Activated CD4-positive, alpha-beta T cell treated with anti-CD3 and anti-CD28 coated beads for 4 hours (primary cell): ENCODE measurements around the gene GNAQ.

Experiments used
- DNase-seq, 2 donors: peaks; one replicate each; pipeline ENCODE4 v3.0.0-alpha.2; 2020

GNAQ gene

DNA sequence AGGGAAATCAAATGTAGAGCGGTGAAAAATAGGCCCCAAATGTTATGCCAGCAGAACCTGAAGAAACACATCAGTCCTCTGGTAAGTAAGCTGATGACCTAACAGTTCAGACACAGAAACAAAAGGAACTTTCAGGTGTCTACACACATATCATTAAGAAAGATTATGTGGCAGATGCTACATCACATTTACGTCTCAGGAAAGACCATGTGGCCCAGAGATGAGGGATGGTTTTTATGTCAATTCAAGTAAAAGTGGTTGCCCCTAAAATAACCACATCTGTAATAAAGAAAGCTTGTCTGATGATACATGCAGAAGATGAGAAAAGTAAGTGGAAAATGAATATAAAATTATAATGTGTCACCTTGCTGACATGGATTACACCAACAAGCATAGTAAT lies 31.4 kb downstream of the GNAQ start:
- DNase-seq = no peak

DNA sequence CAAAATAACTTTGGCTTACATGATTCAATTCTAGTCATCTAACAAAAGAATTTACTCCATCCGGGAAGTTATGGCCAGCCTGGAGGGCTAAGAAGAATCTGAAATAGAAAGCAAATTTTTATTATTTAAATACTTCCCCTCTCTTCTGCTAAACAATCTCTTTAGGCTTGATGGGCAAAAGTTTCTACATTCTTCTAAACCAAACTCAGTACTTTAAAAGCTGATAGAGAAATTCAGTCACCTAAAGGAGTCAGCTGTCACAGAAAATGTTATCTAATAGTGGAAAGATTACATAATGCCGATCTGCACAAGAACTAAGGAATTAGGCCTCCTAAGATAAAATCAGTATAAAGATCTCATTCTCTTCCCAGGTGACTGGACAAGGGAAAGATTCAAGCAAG lies 32.4 kb downstream of the GNAQ start:
- DNase-seq = no peak

DNA sequence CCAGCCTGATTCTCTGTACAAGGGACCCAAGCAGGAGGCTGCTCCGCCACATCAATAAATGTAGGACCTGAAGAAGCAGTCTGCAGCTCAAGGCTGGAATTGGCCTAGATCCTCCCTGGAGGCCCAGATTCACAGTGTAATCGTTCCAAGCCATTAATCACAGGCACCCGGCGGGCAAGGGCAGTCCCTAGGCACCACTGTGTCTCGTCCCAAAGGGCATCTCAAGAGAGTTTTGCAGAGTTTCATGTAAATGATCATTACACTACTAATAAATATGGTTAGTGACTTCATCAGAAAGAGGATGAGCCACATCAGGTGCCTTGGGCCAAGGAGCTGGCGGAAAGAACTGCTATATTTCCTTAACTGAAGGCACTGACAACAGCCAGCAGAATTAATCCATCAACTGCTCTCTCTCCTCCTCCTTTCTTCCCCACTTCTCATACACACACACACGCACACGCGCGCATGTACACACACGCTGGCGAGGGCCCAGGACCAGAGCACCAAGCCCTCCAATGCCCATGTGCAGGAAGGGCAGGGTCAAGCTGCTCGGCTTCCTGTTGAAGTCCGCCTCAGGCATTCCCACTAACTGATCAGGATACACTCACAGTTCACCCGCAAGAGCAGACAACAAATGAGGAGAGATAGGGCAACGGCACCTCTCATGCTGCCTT lies 33.9 kb downstream of the GNAQ start:
- DNase-seq = no peak

DNA sequence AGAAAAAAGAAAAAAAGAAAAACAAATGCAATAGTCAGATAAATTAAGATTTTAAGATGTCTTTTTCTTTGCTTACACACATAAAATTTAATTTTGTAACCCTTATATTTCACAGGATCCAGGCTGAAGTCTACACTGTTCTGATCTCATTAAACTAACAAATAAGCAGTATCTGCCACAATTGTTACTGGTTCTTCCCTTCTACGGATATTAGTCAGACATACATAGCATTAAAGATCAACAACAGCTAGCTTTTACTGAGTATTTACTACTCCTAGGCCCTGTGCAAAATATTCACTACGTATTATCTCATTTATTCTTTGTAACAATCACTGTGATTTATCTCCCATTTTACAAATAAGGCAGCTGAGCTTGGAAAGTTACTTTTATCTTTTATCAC lies 34.9 kb downstream of the GNAQ start:
- no peak for DNase-seq

DNA sequence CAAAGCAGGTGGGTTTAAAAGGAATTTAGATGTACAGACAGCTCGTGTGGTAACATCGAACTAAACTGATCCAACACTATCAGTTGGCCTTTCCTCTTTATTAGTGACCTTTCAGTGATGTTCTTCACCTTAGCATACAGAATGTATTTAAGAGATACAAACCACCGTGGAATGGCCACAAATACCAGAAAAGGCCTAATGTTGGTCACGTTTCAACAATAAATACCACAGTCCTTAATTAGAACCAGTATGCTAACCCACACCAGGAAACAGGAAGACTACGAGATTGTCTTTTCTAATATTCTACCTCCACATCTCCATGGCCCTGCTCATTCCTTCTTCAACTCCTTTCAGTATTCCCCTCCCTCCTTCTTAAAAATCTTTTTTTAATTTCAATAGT lies 40.4 kb downstream of the GNAQ start:
- DNase-seq = no peak

DNA sequence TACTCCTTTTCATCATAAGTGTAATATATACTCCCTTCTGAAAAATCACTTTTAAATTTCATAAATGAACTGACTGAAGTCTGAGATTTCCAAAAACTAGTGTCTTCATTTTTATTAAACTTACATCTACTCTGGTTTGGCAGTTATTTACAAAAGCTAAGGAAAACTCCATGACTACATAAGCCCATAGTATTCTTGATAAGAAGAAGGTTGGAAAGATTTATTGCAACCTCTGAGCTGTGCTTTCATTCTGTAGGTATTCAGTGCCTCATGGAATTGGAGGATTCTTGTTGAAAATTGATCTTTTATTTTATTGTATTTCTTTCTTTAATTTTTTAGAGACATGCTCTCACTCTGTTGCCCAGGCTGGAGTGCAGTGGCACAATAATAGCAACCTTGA lies 41.7 kb downstream of the GNAQ start:
- DNase-seq = no peak

DNA sequence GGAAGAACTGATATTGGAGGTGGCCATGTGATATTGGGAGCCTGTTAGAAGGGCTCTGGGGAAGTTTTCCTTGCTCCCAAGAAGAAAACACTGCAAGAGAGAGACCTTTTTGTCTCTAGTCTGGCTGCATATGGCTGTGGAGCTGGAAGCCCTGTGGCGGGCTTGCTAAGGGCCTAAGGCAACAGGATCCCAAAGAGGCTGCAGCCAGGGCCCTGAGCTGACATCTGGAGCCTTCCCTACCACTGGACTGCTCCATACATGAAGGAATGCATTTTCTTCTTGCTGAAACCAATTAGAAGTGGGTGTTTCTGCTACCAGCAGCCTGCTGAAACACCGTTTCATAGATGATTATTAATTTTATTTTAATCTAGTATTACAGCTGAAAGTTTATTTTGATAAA lies 42.2 kb downstream of the GNAQ start:
- no peak for DNase-seq

DNA sequence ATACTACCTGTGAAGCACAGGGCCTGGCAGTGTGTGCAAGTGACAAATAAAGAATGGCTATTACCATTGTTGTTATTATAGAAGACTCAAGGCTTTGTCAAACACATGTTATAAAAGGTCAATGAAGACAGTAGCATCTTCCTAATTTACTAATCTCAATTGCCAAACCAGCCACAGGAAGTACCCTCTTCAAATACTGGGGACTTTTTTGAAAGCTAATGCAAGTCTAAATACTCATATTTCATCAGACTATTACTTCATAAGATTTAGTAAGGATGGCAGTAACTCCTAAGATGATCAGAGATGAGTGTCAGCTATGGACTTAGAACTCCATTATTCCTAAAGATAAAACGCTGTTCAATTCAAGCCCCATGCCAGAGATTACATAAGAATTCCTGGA lies 43.0 kb downstream of the GNAQ start:
- DNase-seq = no peak

DNA sequence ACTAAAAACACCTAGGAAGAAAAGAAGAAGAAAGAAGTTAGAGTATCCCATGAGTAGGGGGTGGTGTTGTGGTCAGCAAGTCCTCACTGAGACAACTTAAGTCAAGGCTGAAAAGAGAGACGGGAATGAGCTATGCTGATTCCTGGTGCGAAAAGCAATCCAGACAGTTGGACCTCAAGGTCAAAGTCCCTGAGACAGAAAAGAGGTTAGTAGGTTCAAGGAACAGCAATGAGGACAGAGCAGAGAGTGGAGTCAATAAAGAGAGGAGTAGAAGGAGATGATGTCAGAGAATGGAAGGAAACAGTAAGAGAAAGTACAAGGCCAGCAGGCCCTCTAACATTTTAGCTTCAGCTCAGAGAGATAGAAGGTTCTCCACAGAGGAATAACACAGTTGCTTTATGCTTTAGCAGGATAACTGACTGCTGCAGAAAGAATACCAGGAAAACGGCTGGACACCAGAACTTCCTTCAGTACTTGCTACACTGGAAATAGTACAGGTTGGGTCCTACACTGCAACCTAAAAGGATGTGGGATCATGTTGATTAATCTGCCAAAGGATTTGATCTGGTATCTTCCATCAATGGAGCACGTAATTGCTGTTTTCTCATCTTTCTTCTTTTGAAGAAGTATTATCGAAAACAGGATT lies 43.6 kb downstream of the GNAQ start:
- DNase-seq = no peak

DNA sequence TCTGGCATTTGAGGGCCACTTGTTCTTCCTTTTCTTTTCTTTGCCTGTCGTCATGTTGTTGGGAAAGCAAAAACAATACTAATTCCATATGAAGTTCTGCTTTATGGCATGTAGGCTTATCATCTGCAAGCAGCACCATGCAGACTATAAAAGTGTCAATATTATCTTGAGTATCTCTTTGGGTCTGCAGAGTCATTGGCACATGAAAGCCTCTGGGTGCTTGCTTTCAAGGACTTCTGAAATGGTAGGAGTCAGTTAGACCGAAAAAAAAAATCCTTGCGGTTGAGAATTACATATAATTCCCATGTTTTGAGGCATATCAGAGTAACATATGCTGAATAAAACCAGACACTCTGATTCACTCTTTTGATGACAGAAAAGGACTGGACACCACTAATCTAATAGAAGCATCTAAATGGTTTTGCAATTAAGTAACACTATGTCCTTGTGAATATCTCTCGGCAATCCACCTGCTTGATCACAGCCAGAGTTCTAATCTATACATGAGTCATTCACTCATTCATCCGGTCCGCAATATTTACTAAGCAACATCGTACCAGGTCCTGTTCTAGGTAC lies 44.4 kb downstream of the GNAQ start:
- DNase-seq = no peak

DNA sequence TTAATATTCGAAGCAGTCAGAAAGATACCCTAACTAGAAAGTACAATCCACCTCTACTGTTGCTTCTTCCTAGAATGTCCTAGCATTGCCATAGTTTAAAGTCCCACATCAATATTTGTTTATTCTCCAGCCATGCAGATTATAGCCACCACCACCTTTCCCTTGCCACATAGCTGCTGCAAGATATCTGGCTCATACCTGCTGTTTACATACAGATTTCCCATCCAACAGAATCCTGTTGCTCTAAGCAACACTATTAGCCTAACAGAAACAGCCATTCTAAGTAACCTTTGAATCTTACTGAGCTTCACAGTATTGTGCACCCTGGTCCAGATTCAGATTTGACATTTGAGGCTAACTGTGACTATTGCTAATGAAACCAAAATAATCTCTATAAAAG lies 45.6 kb downstream of the GNAQ start:
- no peak for DNase-seq

DNA sequence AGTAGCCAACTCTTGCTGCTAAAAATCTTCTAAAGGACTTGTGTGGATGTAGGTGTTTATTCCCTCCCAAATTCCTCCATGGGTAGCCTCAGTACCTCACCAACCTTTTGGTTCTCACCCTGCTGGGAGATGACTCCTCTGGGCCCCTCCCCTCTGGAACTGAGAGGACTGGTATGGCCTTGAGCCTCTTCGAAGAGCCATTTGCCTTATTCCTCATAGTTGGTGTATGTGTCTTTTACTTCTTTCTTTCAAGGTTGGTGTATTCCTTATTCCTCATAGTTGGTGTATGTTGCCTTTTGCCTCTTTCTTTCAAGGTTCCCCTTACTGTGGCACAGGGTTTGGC lies 48.3 kb downstream of the GNAQ start:
- DNase-seq = no peak

DNA sequence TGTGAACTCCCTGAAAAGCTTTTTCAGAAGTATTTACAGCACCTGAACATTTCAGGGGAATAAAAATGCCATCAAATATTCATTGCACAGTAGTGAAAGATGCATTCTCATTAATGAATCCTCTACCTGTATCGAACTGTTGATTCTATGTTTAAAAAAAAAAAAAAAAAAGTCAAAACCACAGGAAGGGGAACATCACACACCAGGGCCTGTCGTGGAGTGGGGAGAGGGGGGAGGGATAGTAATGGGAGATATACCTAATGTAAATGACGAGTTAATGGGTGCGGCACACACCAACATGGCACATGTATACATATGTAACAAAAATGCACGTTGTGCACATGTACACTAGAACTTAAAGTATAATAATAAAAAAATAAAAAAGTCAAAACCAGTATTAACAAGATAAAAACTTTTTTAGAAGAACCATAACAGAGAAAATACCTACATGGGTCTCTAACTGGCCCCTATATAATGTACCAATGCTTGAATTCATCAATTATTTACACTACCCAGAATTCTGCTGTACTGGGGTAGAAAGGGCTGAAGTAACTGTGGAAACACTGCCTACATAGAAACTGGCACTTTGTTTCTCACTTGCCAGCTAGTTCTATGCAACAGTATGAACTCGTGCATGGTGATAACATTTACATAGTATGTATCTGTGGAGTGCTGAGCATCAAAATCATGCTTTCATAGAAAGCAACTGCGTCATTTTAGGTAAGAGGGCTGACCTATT lies 48.9 kb downstream of the GNAQ start:
- no peak for DNase-seq

DNA sequence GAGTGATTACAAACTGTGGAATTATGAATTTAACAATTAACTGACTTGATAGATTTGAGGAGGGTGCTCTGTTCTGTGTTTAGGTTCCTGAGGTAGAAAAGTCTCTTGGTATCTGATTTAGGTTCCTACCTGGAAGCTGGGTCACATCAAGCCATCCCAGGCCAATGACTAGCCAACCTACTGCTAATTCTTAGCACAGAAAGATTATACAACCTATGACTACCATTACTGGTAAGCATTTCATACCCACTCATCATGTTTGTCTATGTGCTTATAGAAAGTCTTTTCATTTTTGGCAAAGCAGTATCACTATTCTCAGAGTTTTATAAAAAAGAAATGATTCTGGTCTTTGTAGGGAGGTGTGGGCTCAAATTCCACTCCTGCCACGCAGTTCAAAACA lies 49.7 kb downstream of the GNAQ start:
- no peak for DNase-seq

DNA sequence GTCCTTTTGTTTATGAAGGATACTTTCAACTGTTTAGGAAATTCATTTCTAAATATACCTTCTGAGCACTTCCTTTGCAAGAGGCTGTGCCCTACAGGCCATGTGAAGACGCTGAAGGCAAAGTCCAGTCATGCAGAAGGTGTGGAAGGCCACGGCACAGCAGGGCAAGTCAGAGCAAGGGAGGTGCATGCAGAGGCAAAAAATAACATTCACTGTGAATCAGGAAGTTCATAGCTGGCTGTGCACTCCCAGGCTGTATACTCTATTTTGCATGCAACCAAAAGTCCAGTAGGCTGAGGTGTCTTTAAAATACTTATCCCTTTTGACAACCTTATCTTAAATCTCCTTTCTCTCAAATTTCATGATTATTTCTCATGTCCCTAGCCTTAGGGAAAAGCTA lies 50.3 kb downstream of the GNAQ start:
- no peak for DNase-seq

DNA sequence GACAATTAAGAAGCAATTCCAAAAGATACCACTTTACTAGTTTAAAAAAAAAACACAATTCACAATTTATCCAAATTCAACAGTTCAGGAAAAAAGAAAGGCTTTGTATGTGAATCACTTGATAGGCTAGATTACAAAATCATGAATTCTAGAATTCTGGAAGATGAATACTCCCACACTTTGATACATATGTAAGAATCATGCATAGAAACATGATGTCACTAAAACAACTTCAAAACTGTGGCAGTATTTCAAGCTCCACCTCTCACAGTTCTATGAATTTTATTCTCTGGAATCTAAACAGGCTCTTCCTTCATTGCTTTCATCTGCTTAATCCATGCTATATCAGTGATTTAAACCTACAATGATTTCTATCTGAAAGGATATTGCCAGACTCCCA lies 51.0 kb downstream of the GNAQ start:
- no peak for DNase-seq

DNA sequence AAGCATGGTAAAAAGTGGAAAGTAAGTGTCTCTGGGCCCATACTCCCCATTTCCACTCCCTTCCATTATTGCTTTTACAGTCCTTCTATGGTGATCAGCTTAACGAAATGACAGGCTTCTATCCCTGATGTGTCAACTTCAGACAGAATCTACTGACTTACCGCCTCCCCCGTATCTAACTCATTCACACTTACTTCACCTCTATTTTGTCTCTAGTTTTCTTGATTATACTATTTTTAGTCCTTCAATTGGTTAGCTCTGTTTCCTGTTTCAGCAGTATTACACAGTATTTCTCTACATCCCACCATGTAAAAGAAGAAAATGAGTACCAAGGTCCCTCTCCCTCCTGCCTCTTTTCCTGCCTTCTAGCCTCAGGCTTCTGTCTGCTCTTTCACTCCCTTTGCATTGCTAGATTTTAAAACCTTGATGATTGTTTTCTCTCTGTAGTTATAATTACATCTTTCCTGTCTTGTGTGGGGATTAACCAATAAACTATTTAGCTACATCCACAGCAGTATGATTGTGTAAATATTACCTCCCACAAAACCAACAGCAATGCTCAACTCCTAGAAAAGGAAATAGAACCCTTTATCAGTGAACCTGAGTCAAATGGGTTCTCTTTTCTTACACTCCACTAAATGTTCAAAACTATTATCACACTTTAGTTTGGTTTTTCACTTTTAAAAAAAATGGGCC lies 53.4 kb downstream of the GNAQ start:
- DNase-seq = no peak

DNA sequence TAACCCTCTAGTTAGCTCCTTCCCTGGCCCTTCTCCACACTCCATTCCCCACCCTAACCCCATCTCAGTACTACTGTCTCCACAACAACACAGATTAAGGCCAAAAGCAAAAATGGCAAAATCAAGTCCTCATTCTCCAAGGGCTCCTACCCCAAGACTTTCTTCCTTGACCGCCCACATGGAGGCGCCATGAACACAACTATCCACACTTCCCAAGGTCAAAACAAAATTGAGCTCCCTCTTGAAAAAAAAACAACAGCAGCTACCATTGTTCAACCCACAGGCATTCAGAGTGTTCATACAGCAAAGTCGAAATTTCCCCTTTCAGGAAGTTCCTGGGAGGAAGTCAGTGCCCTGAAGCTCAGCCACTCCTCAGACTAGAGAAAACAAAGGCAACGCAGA lies 54.4 kb downstream of the GNAQ start:
- peak; percentile 34 to 49 for DNase-seq

DNA sequence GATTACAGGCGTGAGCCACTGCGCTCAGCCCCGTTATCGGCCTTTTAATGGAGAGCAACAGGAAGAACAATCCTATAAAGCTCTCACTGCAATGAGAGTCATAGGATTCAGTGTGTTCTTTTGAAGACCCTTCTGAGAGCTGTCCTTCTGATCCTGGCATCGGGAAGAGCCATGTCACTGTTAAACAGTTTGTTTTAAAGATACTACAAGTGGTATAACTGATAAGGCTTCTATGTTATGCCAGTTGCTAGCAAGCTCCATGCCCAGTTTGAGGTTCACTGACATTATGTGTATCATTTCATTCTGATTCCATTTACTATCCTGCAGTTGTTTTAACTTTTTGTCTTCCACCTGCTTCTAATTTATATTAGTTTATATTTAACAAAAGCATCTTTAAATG lies 55.8 kb downstream of the GNAQ start:
- DNase-seq = no peak

DNA sequence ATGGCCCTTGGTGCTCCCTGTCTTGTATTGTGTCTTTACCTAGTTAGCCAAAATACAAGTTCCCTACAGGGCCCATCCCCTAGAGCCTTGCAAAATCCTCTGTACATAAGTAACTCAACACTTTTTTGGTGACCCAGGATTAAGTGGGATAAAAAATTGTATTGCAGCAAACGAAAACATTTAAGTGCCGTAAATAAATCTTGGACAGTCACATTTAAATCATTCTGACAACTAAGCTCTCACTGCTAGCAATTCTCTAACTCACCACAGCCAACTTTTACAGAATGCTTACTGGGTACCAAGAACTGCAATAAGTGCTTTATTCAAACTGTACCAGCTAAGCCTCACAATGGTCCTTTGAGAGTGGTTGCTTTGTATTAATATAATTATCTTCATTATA lies 56.6 kb downstream of the GNAQ start:
- no peak for DNase-seq

DNA sequence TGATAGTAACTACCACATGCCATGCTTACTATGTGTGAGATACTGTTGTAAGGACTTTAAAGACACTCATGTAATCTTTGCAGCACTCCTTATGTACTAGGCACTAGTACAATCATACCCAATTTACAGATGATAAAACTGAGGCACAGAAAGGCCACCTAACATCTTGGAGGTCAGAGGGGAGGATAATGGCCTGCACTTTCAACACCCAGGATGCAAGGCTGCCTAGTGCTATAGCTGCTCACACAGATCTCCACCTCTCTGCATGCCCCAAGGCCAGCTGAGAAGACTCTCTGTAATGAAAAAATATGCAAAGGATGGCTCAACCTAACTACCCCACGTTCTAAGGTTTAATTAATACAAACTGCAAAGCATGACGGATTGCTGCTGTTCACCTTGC lies 57.2 kb downstream of the GNAQ start:
- no peak for DNase-seq

DNA sequence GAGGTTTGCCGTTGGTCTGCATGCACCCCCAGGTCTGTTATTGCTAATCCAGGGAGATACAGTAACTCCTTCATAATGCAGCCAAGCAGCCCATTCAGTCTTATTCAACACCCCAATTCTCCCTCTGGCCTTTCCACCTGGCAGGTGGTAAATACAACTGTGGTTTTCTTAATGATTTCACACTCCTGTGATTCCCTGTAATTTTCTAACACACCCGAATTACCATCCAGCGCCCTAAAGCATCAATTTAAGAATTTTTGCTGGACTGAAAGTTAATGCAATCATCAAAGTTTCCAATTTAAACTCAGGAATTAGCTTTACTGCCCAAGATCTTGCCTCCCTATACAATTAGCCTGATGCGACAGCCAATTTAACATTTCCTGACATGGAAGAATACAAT lies 62.5 kb downstream of the GNAQ start:
- no peak for DNase-seq

DNA sequence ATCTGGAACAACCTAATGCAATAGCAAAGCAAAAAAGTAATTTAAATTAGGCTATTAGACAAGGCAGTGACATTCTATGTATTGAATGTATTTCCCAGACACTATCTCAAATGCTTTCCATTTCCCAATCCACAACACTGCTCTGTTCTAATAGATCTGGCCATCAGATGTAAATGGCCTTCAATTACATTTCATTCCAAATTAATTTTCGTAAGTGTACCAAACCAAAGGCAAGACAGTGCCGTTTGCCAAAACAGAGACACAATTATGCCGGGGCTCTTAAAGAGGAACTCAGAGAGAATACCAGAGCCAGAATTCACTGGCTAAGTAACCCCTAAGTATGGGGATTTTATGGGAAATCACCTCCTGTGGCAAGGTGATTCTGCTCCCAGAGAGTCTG lies 63.1 kb downstream of the GNAQ start:
- DNase-seq = no peak

DNA sequence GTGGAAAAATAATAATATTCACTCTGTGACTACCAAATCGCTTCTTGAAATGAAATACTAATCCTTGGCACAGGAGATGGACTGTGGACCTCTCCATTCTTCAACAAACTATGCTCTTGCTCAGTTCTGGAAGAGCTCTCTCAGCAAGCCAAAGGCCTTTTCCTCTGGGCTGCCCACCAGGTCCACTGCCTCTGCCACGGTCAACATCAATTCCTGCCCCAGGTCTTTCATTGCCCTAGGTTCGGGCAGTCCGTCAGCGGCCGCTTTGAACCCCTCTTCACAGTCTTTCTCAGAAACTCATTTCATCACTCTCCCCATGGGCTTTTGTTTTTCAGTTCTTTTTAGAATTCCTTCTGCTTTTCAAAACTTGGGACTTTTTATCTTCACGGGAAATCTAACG lies 64.9 kb downstream of the GNAQ start:
- no peak for DNase-seq
